GM12874 (cell line): Measurements from ENCODE around the gene LEFTY2.

ENCODE experiments used
- TF ChIP-seq, protein P1 (sequence below): IDR thresholded peaks from 2 replicates; pipeline ENCODE4 v1.5.1; 2011; ENCODE audit warnings: low read depth, mild to moderate bottlenecking, control low read depth, low read length, moderate library complexity; ENCODE audit not compliant: insufficient read depth

LEFTY2 gene

DNA sequence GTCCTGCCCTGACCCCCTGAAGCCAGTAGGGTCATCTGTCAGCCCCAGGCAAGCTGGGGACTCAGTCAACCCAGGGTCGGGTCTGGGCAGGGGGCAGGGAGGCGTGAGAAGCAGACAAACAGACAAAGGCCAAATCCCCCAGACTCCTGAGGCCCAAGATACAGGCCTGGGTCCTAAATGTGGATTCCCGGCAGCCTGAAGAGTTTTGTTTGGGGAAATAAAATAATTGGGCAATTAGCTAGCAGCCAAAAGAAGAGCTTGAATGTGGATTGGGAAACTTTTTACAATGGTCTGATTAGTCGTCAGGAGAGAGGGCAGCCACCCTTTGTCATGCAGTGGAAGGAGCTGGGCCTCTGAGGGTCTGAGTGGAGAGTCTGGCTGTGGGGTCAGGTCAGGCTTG is 4.5 kb upstream of the LEFTY2 start:
- TF ChIP-seq, protein P1, sequence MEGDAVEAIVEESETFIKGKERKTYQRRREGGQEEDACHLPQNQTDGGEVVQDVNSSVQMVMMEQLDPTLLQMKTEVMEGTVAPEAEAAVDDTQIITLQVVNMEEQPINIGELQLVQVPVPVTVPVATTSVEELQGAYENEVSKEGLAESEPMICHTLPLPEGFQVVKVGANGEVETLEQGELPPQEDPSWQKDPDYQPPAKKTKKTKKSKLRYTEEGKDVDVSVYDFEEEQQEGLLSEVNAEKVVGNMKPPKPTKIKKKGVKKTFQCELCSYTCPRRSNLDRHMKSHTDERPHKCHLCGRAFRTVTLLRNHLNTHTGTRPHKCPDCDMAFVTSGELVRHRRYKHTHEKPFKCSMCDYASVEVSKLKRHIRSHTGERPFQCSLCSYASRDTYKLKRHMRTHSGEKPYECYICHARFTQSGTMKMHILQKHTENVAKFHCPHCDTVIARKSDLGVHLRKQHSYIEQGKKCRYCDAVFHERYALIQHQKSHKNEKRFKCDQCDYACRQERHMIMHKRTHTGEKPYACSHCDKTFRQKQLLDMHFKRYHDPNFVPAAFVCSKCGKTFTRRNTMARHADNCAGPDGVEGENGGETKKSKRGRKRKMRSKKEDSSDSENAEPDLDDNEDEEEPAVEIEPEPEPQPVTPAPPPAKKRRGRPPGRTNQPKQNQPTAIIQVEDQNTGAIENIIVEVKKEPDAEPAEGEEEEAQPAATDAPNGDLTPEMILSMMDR, result no peak

DNA sequence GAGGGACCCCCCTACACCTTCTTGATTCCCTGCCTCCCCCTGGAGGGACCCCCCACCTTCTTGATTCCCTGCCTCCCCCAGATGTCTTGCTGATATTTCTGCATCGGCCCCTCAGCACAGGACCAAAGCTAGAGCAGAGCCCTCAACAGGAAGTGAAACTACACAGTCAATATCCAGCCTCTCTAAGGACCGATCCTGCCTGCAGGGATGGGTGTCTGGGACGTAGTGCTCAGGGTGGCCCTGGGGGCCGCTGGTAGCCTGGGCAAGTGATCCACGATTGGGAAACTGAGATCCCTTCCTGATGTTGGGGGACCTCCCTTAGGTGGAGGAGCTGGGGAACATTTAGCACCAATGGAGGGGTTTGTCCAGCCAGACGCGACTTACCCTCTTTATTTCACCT is 3.9 kb upstream of the LEFTY2 start:
- TF ChIP-seq, protein P1, result no peak

DNA sequence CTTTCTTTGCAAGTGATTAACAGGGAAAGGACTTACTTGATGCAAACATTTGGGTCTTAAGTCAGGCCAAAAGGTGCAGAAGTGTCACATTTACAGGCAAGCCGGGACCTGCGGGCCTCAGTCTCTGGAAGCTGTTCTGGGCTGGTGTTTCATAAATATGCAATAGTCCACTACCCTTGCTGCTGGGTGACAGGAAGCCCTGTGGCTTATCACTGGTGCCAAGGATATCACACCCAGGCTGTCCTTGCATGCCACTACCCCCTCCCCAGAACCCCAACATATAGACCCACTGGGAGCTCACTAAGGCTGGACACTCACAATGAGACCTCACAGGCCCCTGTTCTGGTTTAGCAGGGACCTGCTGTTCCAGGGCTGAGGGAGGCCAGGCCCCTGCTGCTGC is 3.4 kb upstream of the LEFTY2 start:
- TF ChIP-seq, protein P1, result no peak

DNA sequence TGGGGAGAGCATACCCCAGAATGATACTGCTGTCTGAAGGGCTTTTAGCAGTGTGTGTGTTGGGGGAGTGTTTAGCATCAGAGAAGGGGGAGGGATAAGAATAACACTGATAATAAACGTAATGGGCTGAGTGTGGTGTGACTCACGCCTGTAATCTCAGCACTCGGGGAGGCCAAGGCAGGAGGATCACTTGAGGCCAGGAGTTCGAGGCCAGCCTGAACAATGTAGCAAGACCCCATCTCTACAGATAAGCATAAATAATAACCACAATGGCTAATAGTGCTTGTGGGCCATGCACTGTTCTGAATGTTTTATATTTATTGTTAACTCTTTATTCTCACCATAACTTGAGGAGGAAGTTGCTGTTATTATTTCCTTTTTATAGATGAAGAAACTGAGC is 2.6 kb upstream of the LEFTY2 start:
- TF ChIP-seq, protein P1, result no peak

DNA sequence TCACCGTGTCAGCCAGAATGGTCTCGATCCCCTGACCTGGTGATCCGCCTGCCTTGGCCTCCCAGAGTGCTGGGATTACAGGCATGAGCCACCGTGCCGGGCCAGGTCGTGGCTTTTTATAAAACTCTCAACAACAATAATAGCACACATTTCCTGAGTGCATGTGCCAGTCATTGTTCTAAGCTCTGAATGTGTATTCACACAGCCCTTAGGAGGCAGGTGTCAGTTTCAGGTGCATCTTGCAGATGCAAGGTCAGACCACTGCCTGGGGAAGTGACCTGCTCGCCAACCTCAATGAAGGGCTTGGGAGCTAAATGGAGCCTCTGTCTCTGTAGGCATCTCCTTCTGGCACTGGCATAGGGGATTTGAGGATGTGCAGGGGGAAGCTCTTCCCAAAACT is 1.6 kb upstream of the LEFTY2 start:
- TF ChIP-seq, protein P1, result no peak

DNA sequence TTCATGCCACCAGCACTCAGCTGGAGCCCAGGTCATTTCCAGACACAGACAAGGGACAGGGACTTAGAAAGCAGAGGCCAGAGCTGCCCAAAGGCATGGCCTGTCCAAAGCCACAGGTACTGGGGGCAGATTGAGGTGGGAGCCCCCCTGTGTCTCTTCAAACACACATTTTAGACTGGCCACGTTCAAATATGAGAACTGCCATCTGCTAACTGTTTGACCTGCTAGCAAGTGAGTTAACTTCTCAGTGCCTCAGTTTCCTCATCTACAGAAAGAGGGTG is 862 bp upstream of the LEFTY2 start:
- TF ChIP-seq, protein P1, result no peak

DNA sequence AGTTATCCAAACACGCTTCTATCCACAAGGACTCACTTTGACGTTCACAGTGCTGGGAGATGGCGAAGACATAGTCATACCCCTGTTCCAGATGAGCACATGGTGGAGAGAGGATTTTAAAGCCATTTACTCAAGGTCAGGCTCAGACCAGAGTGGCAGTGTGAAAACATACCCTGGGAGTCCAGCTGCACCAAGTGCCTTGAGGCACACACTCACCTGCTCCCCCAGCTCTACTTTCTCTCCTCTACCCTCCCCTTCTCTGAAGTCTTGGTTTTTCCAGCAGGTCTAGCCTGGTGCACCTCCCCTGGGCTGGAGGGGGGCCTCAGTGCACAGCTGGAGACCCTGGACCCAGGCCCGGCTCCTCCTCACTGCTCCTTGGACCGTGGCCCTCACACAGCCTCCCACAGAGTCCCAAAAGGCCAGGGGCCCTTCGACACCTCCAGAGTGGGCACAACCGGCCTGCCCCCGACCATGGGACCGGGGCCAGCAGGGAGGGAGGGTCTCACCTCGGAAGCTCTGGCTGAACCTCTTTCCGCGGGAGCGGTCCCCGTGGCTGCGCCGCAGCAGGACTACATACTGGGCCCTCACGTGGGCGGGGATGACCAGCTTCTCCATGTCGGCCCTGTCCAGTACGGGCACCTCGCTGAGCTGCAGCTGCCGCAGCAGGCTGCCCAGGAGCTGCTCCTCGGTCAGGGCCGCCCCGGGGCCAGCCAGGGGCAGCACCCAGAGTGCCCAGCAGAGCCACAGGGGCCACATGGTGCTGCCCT is 452 bp downstream of the LEFTY2 start:
- TF ChIP-seq, protein P1, result no peak
